Fibroblast of skin of right biceps (primary cell): Measurements from ENCODE around the gene TSPAN9.

Experiments used
- DNase-seq: peaks from one replicate; pipeline ENCODE4 v3.0.0-alpha.2; 2013

Gene TSPAN9

DNA sequence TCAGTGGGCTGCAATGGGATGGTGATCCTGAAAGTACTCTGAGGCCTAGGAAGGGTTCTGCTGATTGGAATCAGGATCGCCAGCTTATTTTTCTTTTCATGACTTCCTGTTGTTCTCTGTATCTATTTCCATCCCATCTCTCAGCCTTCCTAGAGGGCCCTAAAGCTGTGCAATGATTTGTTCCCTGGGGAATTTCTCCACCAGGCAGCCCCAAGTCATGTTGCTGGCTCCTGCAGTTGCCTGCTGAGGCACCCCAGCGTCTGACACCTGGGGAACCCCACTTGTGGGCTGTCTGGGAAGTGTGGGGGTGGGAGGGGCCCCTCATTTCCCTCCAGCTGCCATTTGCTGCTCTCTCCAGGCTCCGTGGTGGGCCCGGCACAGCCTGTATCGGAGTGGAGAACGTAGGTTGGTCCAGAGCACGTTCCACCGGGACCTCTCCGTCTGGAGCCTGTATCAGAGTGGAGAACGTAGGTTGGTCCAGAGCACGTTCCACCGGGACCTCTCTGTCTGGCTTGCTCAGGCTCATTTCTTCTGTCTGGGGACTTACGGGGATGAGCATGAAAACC lies 138.3 kb downstream of the TSPAN9 start:
- DNase-seq = no peak

DNA sequence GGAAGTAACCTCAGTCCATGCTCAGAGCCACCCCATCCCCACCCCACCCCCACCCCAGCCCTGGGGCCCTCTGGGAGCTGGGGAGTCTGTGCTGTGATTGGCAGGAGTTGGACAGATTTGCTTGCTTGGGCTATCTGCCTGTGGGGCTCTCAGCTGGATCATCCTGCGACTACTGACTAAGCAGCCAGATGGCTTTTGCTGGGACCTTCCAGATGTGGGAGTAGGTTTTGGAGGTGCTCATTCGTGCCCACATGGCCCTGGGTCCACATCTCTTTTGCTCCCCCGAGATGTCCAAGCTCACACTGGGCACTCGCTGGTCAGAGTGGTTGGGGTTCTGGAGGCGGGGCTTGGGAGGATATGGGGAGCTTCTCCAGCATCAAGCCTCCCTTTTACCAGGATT lies 138.9 kb downstream of the TSPAN9 start:
- DNase-seq = no peak

DNA sequence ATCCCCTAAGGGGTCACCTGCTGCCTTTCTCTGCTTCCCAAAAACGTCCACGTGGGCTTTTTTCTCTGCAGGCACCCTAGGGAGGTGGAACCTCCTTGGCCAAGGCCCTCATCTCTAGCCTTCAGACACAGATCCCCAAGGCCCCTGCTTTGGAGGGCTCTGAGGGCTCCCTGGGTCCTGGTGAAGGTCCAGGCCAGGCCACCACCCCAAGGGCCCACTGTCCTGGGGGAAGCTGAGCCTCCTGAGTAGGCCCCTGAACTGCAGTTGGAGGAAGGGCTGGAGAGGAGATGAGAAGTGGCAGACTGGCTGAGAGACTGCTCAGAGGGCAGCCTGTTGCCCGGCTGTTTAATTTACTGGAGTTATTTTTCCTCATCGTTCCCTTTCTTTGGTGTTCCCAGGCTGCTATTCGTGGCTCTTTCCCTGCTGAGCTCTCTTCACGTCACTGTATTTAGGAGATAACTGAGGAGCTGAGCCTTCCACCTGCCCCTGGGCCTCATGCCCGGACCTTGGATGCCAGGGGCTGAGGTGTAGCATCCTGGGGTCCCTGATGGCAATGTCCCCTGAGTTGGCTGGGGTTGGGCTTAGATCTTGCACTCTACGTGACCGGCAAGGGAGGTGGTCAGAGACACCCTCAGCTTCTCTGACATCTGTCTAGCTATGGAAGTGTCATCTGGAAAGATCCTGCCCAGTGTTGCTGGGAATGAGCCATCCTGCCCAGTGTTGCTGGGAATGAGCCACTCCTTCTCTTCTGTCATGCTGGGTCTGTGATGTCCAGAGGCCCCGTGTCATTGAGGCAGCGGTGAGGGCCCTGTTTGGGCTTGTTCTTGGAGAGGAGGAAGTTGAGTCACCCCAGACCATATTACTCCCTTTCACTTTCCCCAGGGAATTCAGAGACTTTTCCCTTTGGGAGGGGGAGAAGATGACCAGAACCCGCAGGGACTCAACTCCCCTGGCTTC lies 139.8 kb downstream of the TSPAN9 start:
- peak; percentile 72 for DNase-seq

DNA sequence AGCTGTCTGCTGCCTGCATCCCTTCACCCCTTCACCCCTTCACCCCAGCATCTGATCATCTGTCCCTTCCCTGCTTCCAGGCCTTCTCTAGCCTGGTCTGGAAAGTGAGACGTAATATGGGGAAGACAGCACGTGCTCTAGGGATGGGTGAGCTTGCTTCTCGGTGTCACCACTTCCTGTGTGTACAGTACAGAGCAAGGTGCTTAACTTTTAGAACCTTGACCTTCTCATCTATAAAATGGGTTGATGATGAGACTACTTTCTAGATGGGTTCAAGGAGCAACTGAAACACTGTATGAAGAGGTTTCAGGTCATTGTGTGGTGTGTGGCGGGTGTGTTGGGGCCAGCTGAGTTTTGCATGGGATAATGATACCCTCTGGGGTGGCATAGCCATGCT lies 140.5 kb downstream of the TSPAN9 start:
- DNase-seq = no peak

DNA sequence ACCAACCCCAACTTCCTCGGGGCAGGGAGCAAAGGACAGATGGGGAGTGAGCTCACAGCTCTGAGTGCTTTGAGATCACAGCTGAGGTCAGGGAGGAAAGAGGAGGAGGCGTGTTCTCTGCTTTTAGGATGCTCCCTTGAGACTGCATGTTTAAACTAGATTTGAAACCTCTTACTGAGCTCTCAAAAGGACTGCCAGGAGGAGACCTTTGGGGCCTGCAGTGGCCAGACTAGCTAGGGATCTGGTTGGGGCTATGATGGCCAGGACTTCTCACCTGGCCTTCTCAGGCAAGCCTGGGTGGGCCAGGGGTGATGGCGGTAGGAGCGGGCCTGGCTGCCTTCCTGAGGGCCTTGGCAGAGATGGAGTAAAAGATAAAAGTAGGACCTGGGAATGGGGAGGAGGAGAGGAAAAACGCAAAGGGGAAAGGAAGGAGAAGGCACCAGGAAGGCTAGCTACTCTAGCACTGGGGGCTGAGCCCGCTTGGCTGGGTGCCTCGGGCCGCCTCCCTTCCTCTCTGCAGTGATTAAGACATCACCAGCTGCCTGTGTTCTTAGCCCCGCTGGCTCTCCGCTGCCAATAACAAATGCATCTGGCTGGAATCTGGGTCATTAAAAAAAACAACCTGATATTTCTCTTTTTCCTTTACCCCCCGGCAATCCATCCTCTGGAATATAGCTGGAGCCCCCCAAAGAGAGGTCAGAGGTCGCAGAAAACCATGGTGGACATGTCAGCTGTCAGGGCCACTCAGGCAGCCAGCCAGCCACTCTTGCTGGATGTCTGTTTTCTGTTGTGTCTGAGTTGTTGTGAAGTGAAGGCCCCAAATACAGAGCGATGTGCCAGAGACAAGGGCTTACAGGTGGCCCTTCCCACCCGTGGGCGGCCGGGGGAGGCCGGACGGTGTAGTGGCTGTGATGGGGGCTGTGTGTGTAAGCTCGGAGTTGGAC lies 141.3 kb downstream of the TSPAN9 start:
- DNase-seq = peak; percentile 73

DNA sequence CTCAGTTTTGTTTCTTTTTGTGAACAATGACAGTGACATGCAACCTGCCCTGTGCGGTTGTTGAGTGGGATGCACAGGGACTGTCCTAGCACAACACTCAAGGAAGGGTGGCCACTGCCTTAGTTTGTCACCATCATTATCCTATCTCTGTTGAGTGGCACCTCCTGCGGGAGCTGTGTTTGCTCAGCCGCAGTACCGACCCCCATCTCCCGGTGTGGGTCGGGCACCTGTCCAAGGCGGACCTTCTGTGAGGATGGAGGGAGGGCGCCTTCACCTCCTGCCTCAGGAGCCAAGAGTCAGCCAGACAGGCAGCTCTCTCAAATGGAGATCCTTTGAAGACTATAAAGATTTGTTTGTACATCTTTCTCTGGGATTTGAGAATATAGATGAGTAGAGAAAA lies 142.1 kb downstream of the TSPAN9 start:
- no peak for DNase-seq

DNA sequence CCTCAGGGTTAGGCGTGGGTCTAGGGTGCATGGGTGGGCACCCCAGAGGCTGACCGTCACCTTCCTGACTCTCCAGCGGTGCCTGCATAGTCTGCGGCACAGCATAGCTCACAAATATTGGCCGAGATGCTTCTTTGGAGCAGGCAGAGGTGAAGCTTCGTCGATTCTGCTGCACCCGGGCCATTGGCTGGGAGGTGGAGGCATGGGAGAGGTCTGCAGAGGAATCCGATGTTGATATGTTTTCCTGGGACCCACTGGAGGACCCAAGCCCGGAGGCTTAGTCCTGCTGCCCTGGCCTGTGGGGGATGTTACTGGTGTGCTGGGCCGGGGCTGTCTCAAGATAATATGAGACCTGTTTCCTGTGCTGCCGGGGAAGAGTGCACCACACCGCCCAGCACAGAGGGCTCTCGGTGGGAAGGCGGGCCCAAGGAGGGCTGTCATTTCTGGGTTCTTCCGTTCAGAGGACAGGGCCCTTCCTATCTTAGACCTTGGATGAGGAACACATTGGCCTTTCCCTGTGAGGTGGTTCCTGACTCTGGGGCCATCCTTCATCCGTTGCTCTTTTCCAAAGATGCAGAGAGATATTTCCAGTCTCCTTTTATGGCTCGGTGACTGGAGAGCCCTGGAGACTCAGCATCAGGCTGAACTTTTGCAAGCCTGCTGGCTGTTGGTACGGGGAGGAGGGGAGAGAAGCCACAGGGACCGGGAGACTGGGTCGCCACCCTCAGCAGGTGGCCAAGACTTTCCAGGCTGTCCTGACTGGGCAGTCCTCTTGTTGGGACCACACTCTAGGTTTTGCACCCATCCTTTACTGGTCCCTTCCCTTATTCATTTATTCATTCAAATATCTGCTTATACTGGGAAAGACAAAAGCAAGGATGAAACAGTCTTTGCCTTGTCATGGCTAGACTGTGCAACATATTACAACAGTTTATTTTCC lies 143.5 kb downstream of the TSPAN9 start:
- no peak for DNase-seq

DNA sequence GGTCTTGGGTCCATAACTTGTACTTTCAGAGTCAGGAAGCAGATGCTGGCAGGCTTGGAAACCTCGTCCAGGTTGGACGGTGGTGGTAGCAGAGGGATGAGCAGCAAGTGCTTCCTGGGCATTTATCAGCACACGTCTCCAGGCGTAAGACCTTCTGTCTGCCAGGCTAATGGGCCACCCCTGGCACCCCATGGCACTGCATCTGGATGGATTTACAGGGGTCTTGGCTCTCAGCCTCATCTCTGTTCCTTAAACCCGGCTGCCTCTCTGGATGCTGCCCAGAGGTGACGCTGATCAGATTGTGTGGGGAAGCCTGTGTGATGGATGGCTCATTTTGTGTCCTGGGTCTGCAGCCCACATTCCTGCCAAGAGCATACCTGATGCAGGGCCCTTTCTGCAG lies 145.1 kb downstream of the TSPAN9 start:
- DNase-seq = no peak

DNA sequence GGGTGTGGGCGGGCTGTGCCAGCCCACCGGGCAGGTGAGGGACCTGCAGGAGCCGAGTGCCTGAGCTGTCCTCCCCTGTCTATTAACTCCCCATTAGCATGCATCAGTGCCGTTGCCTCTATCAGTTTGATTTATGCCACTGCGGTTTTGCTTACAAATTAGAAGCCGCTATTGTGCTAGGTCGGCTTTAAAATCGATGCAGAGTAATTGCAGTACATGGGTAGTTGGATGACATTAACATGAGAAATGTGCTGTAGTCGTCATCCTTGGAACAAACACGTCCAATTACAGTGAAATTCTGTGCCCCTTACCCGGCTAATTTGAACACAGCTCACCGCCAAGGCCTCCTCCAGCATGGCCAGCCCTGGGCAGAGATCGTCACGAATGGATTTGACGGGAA lies 145.8 kb downstream of the TSPAN9 start:
- DNase-seq = no peak

DNA sequence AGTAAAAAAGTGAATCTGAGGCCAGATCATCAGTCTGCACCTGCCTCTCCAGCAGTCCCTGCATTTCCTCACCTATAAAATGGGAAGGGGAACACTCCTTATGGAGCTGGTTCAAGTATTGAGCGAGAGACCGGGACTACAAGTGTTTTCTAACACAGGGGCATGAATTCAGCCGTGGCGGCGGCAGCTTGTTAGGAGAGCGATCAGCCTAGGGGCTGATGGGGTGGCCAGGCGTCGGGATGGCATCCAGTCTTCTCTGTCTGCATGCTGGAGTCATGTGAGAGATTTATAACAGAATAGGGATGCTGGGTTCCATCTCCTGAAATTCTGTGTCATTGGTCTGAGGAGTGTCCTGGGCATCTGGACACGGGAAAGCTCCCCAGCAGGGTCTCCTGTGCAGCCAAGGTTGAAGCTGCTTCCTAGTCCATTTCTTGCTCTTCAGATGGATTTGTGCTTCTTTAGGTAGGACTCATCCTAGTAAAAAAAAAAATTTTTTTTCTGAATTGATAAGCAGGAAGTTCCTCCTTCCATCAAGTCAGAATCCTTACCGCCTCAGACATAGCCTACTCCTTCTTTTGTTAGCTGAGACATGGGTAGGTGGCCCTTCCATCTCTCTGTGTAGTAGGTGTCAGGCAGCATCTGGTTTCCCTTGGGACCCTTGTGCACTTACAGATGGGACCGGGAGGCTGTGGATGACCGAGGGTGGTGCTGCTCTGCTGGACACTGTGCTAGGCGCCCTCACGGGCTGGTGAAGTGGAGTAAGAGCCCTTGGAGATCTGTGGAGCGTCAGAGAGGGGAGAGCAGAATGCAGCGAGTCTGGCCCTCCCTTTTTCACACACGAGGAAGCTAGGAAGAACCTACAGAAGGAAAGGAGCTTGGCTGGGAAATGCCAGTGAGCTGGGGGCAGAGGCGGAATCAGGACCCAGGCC lies 146.7 kb downstream of the TSPAN9 start:
- no peak for DNase-seq

DNA sequence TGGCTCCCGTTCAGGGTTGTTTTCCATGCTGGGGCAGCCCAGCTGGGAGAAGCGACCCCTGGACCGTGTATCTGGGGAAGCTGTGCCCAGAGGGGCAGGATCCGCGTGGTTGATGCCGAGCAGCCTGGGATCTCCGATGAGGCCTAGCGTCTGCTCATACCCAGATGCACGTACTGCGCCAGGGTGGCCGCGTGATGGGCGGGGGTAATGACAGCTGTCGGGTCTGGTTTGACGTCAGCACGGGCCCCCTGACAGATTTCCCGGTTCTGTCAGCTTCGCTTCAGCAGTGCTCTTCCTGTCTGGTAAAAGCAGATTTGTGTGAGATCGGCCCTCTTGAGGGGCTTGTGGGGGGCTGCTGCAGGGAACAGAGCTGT lies 147.3 kb downstream of the TSPAN9 start:
- peak; percentile 22 for DNase-seq

DNA sequence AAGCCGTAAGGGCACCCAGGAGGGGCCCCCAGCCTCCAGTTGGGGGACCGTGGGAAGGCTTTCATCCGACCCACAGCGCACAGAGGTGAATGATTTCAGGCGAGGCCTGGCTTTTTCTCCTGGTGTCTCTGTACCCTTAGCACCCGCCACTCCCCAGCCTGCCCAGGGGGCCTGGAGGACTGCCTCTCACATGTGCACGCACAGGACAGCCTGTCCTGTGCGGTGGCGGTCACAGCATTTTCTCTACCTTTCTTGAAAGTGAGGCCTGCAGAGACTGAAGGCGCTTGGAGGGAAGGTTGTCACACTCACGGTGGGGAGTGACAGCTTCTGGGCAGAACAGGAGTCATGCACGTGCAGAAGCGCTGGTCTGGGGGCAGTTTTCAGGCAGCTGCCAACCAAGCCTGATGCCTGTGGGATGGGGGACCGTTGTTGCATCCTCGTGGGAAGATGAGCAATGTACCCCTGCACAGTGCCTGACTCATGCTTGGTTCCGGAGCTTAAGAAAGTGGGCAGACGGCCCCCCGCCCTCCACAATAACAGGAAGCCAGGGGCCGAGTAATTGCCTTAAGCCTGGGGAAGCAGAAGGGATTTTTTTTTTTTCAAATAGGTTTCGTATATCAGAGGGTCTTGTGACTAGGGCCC lies 148.1 kb downstream of the TSPAN9 start:
- DNase-seq = peak; percentile 82

DNA sequence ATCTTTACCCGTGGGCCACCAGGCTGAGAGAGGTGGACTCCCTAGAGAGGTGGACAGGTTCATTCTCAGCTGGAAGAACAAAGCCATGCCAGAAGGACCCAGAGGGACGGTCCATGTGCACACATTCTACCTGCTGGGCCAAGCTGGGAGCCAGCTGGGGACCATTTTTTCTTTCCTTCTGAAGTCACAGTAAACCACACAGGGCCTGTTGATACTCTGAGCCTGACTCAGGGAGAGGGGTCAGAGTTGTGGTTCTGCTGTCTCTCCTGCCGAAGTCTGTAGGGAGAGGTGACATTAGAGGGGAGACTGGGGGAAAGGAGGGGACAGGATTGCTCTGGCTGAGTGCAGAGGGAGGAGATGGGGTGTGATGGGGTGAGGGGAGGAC lies 148.6 kb downstream of the TSPAN9 start:
- peak; percentile 19 for DNase-seq

DNA sequence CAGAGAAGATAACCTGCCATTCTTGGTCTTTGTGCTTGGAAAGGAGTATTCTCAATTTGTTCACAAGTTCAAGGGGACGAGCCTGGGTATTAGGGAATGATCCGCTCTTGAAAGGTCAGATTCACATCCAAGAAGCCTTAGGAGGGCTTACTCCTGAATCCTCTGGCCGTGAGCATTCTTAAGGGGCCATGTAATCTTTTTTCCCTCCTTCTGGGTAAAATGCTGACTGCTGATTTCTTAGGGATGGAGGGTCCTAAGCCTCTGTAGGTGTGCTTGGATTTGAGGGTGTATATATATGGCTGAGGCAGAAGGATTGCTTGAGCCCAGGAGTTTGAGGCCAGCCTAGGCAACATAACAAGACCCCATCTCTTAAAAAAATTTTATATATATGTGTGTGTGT lies 149.1 kb downstream of the TSPAN9 start:
- no peak for DNase-seq

DNA sequence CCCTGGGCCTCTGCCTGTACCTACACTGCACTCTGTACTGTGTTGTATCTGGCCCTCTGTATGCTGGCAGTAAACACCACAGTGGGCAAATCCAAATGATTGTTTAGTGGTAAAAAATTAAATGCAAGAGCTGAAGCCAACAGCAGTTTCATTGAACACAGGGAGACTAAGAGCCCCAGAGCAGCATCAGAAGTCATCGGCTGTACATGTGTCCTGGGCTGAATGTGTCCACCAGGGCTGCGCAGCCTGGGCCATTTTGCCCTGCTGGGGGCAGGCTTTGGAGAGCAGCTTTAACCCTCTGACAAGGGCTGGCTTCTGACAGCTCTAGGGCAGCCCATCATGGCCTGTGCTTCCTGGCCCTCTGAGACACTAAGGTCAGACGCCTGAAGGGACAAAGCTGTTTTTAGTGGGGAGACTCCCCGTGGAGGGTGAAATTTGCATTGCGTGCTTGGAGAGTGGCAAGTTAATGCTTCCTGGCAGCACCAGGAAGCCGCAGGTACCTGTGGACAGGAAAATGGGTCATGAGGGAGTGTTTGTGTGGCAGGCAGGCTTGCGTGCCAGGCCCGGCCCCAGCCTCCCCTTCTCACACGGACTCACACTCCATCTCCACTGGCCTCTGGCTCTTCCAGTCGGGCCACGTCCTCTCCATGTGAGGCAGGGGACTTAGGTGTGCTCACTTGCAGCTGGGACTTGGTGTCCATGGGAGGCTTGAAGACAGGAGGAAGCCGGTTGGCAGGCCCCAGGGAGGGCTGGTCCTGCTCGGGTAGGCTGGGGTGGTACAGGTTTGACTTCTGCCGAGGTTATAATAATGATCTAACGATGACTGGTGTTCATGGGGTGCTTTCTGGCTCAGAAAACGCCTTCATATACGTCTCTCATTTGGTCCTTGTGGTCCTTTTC lies 150.1 kb downstream of the TSPAN9 start:
- DNase-seq = no peak

DNA sequence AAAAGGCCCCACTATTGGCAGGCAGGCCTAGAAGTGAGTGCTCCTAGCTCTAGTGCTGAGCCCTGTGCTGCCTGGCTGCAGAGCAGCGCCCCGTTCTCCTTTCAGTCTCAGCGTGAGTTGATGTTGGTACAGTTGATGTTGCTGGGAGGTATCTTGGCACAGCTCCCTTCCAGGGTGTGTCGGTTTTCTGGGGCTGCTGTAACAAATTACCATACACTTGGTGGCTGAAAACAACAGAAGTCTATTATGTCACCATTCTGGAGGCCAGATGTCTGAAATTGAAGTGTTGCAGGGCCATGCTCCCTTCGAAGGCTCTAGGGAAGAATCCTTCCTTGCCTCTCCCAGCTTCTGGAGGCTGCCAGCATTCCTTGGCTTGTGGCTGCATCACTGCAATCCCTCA lies 151.4 kb downstream of the TSPAN9 start:
- DNase-seq = no peak

DNA sequence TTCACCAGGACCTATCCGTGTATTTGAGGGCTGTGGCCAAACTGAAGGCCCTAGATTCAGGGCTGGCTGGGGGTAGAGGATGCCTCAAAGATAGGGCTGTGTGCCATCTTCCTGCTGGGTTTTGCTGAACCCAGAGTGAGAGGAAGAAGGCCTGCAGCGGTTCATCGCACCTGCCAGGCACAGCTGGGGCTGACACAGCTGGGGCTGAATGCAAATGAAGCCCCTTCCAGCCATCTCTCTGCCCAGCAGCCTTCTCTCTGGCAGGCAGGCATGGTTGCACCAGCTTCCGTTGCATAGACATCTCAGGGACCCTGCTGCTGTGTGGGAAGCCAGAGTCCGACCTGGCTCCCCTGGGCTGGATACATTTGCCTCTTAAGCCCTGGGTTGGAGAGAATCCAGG lies 152.4 kb downstream of the TSPAN9 start:
- no peak for DNase-seq

DNA sequence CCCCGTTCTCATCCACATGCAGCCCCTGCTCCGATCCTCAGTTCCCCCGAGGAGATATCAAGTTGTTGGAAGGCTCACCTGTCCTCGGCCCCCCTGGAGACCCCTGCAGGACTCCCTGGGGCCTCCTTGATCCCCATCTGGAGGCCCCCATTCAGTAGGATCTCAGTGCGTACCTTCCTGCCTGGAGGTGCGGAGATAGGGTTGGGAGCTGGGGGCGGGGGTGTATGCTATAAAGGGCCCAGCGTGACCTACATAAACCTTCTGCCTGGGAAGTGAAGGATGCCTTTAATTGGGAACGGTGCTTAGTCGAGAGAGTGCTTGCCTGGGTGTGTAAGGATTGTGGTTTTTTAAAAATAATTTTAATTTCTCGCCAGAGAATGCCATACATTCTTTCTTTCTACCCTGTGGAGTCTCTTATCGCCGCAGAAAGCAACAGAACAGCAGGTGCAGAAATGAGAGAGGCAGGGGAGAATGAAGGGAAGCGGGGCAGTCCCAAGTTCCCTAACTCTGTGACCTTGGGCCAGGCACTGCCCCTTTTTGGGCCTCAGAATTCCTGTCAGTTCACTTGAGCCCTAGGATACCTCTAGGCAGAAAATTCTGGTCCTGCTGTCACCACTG lies 153.7 kb downstream of the TSPAN9 start:
- no peak for DNase-seq

DNA sequence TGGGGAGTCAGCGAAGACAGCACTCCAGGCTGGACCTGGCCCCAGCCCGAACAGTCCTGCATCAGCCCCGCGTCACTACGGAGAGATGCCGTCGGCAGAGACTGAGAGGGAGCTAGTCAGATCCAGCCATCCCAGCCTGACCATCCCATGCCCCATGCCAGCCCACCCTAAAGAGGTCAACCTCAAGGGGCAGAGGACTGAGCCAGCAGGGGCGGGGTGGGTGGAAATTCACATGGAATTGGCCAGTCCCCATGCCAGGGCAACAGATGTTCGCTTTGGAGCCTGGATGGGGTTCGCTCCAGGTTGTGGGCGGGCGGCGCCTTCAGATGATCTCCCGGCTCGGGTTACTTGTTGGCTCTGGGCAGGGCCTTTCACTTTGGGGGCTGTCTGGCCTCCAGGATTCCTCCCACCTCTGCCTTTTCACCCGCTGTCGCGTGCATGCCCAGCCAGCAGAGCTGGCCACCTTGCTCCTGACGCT lies 154.3 kb downstream of the TSPAN9 start:
- no peak for DNase-seq
